OCI-LY7 (cell line): Measurements from ENCODE around the gene RARG. TPM values are rescaled to one million over a fixed set of nuclear protein-coding genes. Genes with fewer than 3 reads are reported as not detected.
"Not testable (repeated sequence)": the region's sequence is repeated elsewhere in the genome, so short reads cannot be mapped to it uniquely, and the experiment has no call there.

Experiments used
- BruUV-seq: library from RNA; stranded (reverse); fragments of 400-500 nt; replicated peaks from 2 replicates; lab custom pipeline; 2021; lab: Mats Ljungman, UMichigan
- CTCF ChIA-PET: fragments of 300-600 bp; sonication (Branson Sonifier 250); formaldehyde crosslinking; loops from one replicate; lab custom pipeline; 2022; ENCODE audit warnings: antibody characterized with exemption; ENCODE audit not compliant: unreplicated experiment; lab: Charles Lee
- POLR2A ChIA-PET: fragments of 300-600 bp; sonication (Branson Sonifier 250); formaldehyde crosslinking; loops from one replicate; lab custom pipeline; 2022; ENCODE audit warnings: antibody characterized with exemption; lab: Charles Lee
- DNase-seq: peaks from one replicate; pipeline ENCODE4 v3.0.0-alpha.2; 2015; ENCODE audit warnings: low spot score
- H2AFZ ChIP-seq: fragments of 200-600 bp; sonication (generic), shearing (Covaris generic); 2 replicates; pipeline ENCODE4 v1.6.1; 2014; ENCODE audit warnings: mild to moderate bottlenecking, antibody characterized with exemption, low read length, moderate library complexity
- H3K27ac ChIP-seq: fragments of 200-600 bp; sonication (generic); 2 replicates; pipeline ENCODE4 v1.5.1; 2014; ENCODE audit warnings: mixed run types, low read depth, mild to moderate bottlenecking, moderate library complexity, low read length, inconsistent platforms; ENCODE audit not compliant: poor library complexity, severe bottlenecking
- H3K36me3 ChIP-seq: fragments of 200-600 bp; sonication (generic); 2 replicates; pipeline ENCODE4 v1.6.1; 2014; ENCODE audit warnings: mild to moderate bottlenecking, antibody characterized with exemption, low read length, moderate library complexity, mixed read lengths; ENCODE audit not compliant: insufficient read depth
- H3K4me1 ChIP-seq: fragments of 200-600 bp; sonication (generic); 2 replicates; pipeline ENCODE4 v1.5.1; 2014; ENCODE audit warnings: mild to moderate bottlenecking, low read length; ENCODE audit not compliant: insufficient read depth, poor library complexity, severe bottlenecking
- H3K4me2 ChIP-seq: fragments of 200-600 bp; sonication (generic); 2 replicates; pipeline ENCODE4 v1.6.1; 2014; ENCODE audit warnings: mild to moderate bottlenecking, low read length
- H3K4me3 ChIP-seq: fragments of 200-600 bp; sonication (generic); 2 replicates; pipeline ENCODE4 v1.5.1; 2014; ENCODE audit warnings: mild to moderate bottlenecking, low read depth, low read length; ENCODE audit not compliant: poor library complexity, severe bottlenecking
- H3K79me2 ChIP-seq: fragments of 200-600 bp; sonication (generic); 2 replicates; pipeline ENCODE4 v1.6.1; 2016; ENCODE audit warnings: low read depth, mild to moderate bottlenecking, low read length, moderate library complexity, mixed read lengths; ENCODE audit not compliant: insufficient read depth
- H3K9me2 ChIP-seq: fragments of 200-600 bp; sonication (generic); 2 replicates; pipeline ENCODE4 v1.6.1; 2016; ENCODE audit warnings: mild to moderate bottlenecking, low read length, mixed read lengths; ENCODE audit not compliant: insufficient read depth
- H3K9me3 ChIP-seq: fragments of 200-600 bp; sonication (generic); 2 replicates; pipeline ENCODE4 v1.6.1; 2014; ENCODE audit warnings: mild to moderate bottlenecking, mixed run types, low read length, mixed read lengths
- H4K20me1 ChIP-seq: fragments of 200-600 bp; sonication (generic); 2 replicates; pipeline ENCODE4 v1.6.1; 2014; ENCODE audit warnings: mild to moderate bottlenecking, antibody characterized with exemption, low read length, moderate library complexity, mixed read lengths; ENCODE audit not compliant: insufficient read depth
- EZH2phosphoT487 ChIP-seq: fragments of 200-600 bp; sonication (generic); IDR thresholded peaks from 2 replicates; pipeline ENCODE4 v1.6.1; 2018; ENCODE audit warnings: low read depth, borderline replicate concordance, mild to moderate bottlenecking, mixed run types, antibody characterized with exemption, low read length, moderate library complexity, mixed read lengths
- intact Hi-C: fragments of 100-400 bp; cut with micrococcal nuclease; formaldehyde crosslinking; loops from one replicate; pipeline ENCODE4 v1.10.0; 2022; ENCODE audit not compliant: unreplicated experiment
- total RNA-seq, 2 experiments: library from RNA; depleted of rRNA in 1 of 2; stranded (reverse); fragments of >200 nt in 1 of 2; shearing (Covaris generic) in 1 of 2; gene quantifications; 2 replicates each; pipeline ENCODE4 v1.2.3, GENCODE V29; 2014 to 2022
- TF ChIP-seq, protein P1 (sequence below): fragments of 200-600 bp; sonication (generic); conservative IDR thresholded peaks from 2 replicates; pipeline ENCODE4 v1.5.1; 2014; ENCODE audit warnings: mild to moderate bottlenecking, antibody characterized with exemption, low read length, moderate library complexity, mixed read lengths

The RARG gene
- total RNA-seq, 2 experiments from 2014 or later = 7.0 to 8.4 TPM

DNA sequence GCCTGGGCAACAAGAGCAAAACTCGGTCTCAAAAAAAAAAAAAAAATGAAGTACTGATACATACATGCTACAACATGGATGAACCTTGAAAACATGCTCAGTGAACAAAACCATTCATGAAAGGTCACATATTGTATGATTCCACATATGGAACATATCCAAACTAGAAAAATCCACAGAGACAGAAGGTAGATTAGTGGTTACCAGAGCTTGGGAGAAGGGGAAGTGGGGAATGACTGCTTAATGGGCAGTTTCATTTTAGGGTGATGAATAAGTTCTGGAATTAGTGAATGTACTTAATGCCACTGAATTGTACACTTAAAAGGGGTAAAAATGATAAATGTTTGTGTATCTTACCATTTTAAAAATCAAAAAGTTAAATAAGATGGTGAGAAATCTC, 27.7 kb downstream of the RARG start:
- Histone ChIP-seq H3K9me3 (no peaks in the 10 kb centered on the region), H3K4me3 (peak overlapping the region; percentile 83), H3K4me2 (peak overlapping the region; percentile 86), H3K36me3 (peaks cover 23% of the 10 kb centered on the region), H2AFZ (no peak overlapping the region), H3K79me2 (peaks cover 71% of the 10 kb centered on the region), H3K4me1 (peaks cover 86% of the 10 kb centered on the region), H4K20me1 (no peaks in the 10 kb centered on the region), H3K9me2 (no peaks in the 10 kb centered on the region), H3K27ac (peak overlapping the region; percentile 98)
- DNase-seq = no peak
- CTCF ChIA-PET = no interaction called here
- TF ChIP-seq, protein P1, sequence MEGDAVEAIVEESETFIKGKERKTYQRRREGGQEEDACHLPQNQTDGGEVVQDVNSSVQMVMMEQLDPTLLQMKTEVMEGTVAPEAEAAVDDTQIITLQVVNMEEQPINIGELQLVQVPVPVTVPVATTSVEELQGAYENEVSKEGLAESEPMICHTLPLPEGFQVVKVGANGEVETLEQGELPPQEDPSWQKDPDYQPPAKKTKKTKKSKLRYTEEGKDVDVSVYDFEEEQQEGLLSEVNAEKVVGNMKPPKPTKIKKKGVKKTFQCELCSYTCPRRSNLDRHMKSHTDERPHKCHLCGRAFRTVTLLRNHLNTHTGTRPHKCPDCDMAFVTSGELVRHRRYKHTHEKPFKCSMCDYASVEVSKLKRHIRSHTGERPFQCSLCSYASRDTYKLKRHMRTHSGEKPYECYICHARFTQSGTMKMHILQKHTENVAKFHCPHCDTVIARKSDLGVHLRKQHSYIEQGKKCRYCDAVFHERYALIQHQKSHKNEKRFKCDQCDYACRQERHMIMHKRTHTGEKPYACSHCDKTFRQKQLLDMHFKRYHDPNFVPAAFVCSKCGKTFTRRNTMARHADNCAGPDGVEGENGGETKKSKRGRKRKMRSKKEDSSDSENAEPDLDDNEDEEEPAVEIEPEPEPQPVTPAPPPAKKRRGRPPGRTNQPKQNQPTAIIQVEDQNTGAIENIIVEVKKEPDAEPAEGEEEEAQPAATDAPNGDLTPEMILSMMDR = no peak
- no peak for TF ChIP-seq EZH2phosphoT487
- BruUV-seq = TSS peak; percentile 32
- POLR2A ChIA-PET = interaction anchor here (0.7 kb wide), 3 partner anchors 8 to 1963 kb away, joined by 3 to 4 read pairs (median 3); no protein-coding TSS in a partner anchor
- intact Hi-C loops = loop anchor here (10.0 kb wide), 1 partner anchor 300 kb away; the partner anchor contains the start of genes NPFF and TARBP2

DNA sequence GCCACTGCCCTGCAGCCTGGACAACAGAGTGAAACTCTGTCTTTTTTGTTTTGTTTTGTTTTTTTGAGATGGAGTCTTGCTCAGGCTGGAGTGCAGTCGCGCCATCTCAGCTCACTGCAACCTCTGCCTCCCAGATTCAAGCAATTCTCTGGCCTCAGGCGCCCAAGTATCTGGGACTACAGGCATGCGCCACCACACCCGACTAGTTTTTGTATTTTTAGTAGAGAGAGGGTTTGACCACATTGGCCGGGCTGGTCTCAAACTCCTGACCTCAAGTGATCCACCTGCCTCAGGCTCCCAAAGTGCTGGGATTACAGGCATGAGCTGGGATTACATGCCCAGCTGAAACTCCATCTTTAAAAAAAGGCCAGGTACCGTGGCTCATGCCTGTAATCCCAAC, 29.7 kb downstream of the RARG start:
- H3K27ac ChIP-seq = peak overlapping the region; percentile 98
- H3K4me2 ChIP-seq = peak overlapping the region; percentile 86
- H2AFZ ChIP-seq, DNase-seq, H4K20me1 ChIP-seq, BruUV-seq, H3K9me3 ChIP-seq, H3K9me2 ChIP-seq: not testable (repeated sequence)
- H3K36me3 ChIP-seq = peaks cover 42% of the 10 kb centered on the region
- peak overlapping the region; percentile 55 for H3K4me3 ChIP-seq
- intact Hi-C loops = loop anchor here (10.0 kb wide), 1 partner anchor 302 kb away; the partner anchor contains the start of genes NPFF and TARBP2
- peaks cover 81% of the 10 kb centered on the region for H3K4me1 ChIP-seq
- ChIA-PET POLR2A (interaction anchor here (0.5 to 5.0 kb wide), 7 partner anchors 12 to 122 kb away, joined by 3 to 41 read pairs (median 5); partner anchors contain the start of genes CSAD, ESPL1 and ZNF740), CTCF (interaction anchor here (1.1 kb wide), 1 partner anchor 9 kb away, joined by 3 read pairs; no protein-coding TSS in a partner anchor)
- peaks cover 73% of the 10 kb centered on the region for H3K79me2 ChIP-seq

DNA sequence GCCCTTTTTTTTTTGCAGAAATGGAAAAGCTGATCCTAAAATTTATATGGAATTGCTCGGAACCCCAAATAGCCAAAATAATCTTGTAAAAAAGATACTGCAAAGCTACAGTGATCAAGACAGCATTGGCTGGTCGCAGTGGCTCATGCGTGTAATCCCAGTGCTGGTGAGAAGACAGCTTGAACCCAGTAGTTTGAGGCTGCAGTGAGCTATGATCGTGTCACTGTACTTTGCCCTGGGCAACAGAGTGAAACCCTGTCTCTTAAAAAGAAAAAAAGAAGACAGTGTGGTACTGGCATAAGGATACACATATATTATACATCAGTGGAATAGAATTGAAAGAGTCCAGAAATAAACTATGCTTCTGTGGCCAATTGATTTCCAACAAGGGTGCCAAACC, 30.4 kb downstream of the RARG start:
- peak overlapping the region; percentile 55 for H3K4me3 ChIP-seq
- peak overlapping the region; percentile 98 for H3K27ac ChIP-seq
- H3K79me2 ChIP-seq = peaks cover 67% of the 10 kb centered on the region
- POLR2A ChIA-PET = interaction anchor here (0.5 to 5.0 kb wide), 9 partner anchors 9 to 122 kb away, joined by 3 to 41 read pairs (median 5); partner anchors contain the start of genes CSAD, ESPL1 and ZNF740
- intact Hi-C loops = loop anchor here (2.0 to 10.0 kb wide), 2 partner anchors 43 to 303 kb away; partner anchors contain the start of genes NPFF and TARBP2
- peaks cover 49% of the 10 kb centered on the region for H3K36me3 ChIP-seq
- peaks cover 78% of the 10 kb centered on the region for H3K4me1 ChIP-seq
- peak; percentile 51 for DNase-seq
- no TSS peak for BruUV-seq
- H4K20me1 ChIP-seq = no peaks in the 10 kb centered on the region
- no peak overlapping the region for H2AFZ ChIP-seq
- no peaks in the 10 kb centered on the region for H3K9me2 ChIP-seq
- no peaks in the 10 kb centered on the region for H3K9me3 ChIP-seq
- TF ChIP-seq, protein P1 = no peak
- TF ChIP-seq EZH2phosphoT487 = no peak
- H3K4me2 ChIP-seq = peak overlapping the region; percentile 86
- CTCF ChIA-PET = interaction anchor here (0.7 to 1.1 kb wide), 2 partner anchors 10 to 11 kb away, joined by 3 to 4 read pairs; no protein-coding TSS in a partner anchor
